Measurements from ENCODE around the gene ICOSLG.

ICOSLG gene

DNA sequence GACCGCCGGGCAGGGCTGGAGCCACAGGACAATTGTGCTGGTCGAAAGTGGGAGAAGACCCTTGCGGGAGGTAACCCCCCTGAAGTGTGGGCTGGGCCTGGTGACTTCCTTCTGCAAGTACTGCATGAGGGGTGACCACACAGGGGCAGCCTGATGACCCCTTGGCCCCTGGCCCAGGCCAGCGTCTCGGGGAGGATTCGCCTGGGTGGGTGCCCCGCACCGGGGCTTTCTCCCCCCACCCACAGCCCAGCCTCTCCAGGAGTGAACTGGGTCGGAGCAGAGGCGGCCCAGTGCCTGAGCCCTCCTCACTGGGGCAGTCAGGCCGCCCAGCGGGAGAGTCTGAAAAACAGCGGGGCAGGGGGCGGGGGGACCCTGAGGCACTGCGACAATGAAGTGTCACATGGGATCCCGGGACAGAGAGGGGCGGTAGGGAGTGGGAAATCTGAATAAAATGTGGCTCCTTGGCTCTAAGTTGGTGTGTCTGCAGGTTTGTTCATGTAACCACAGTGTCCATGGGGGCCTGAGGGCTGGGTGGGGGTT lies 22.5 kb upstream of the ICOSLG start:
- POLR2A ChIA-PET = no interaction called here
- TF ChIP-seq, protein P1, sequence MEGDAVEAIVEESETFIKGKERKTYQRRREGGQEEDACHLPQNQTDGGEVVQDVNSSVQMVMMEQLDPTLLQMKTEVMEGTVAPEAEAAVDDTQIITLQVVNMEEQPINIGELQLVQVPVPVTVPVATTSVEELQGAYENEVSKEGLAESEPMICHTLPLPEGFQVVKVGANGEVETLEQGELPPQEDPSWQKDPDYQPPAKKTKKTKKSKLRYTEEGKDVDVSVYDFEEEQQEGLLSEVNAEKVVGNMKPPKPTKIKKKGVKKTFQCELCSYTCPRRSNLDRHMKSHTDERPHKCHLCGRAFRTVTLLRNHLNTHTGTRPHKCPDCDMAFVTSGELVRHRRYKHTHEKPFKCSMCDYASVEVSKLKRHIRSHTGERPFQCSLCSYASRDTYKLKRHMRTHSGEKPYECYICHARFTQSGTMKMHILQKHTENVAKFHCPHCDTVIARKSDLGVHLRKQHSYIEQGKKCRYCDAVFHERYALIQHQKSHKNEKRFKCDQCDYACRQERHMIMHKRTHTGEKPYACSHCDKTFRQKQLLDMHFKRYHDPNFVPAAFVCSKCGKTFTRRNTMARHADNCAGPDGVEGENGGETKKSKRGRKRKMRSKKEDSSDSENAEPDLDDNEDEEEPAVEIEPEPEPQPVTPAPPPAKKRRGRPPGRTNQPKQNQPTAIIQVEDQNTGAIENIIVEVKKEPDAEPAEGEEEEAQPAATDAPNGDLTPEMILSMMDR (IDR thresholded peaks at IDR 0.05; ENCODE audit: control extremely low read depth, extremely low read depth, low read depth, missing control alignments) = no peak
- DNase-seq (ENCODE audit: extremely low spot score) = no peak
- CTCF ChIA-PET = no interaction called here

GRCh38 chr21:44262338-44263056 lies 21.8 kb upstream of the ICOSLG start:
- POLR2A ChIA-PET = no interaction called here
- CTCF ChIA-PET = no interaction called here
- no peak for DNase-seq (ENCODE audit: extremely low spot score)
- TF ChIP-seq, protein P1 (IDR thresholded peaks at IDR 0.05; ENCODE audit: control extremely low read depth, extremely low read depth, low read depth, missing control alignments) = no peak

DNA sequence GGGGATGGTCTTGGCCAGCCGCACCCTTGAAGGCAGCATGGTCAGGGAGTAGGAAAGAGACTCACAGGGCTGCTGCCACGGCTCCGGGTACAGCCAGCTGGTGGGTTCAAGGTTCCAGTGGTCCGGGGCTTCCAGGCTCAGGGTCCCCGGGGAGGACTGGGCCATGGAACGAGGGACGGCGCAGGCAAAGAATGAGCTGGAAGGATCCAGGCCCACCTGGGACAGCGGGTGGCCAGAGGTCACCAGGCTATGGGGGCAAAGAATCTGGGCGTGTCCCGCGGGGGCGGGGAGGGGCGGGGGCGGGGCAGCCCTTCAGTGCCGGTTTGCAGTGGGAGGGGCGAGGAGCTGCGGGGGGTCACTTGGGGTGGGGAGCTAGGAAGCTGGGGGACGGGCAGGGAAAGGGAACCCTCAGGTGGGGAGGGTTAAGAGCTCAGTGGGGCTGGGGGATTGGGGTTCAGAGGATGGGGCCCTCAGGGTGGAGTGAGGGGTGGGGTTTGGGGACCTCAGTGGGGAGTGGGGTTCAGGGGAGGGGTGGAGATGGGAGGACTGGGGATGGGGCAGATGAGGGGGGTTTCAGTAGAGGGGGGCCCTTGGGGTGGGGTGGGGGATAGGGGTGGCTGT lies 21.0 kb upstream of the ICOSLG start, which contains the start of gene DNMT3L:
Gene DNMT3L (minus strand): TSS at position 223 of the 621 bp plus-strand sequence. CDS start 638 bp downstream, outside the sequence.
- no peak for DNase-seq (ENCODE audit: extremely low spot score)
- ChIA-PET CTCF (no interaction called here), POLR2A (no interaction called here)
- TF ChIP-seq, protein P1 (IDR thresholded peaks at IDR 0.05; ENCODE audit: control extremely low read depth, extremely low read depth, low read depth, missing control alignments) = no peak

DNA sequence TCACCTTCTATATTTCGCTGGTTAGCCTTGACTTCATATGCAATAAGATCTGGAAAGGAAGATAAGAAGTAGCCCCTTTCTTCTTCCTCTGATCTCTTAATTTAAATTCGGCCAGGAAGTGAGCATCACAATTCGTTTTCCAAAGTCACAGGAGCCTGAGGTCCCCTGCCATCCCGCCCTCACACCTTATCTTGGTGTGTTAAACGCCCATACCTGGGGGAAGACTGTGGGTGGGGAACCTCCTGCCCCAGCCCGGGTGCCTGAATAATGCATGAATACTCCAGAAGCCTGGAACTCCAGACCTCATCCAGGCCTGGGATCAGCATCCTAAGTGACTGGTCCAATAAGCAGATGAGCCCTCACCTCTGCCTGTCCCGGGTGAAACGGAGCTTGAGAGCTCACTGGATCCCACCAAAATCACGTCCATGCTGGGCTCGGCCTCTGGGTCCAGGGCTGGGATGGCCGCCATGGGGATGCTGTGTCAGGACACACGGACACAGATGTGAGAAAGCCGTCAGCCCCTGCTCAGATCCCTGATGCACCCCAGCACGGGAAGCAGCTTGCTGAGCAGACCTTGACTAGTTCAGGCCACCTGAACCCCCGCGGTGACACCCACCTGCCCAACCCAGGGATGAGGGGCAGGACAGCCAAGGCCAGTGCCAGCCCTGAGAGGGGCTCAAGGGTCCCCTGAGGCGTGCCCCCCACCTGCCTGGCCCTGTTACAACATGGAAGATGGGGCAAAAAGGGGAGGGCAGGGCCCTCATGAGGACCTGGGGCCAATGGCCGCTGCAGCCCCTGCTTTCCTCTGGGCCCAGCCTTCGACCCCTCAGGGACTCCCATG lies 20.3 kb upstream of the ICOSLG start:
- CTCF ChIA-PET = no interaction called here
- TF ChIP-seq, protein P1 (IDR thresholded peaks at IDR 0.05; ENCODE audit: control extremely low read depth, extremely low read depth, low read depth, missing control alignments) = no peak
- POLR2A ChIA-PET = no interaction called here
- DNase-seq (ENCODE audit: extremely low spot score) = no peak

- TF ChIP-seq, protein P1 (IDR thresholded peaks at IDR 0.05; ENCODE audit: control extremely low read depth, extremely low read depth, low read depth, missing control alignments) = no peak
Measured at GRCh38 chr21:44260066-44260465, 19.3 kb upstream of the ICOSLG start.

GRCh38 chr21:44259082-44259705 lies 18.5 kb upstream of the ICOSLG start:
- CTCF ChIA-PET = interaction anchor here (1.1 to 1.7 kb wide), 2 partner anchors 9 to 39 kb away, joined by 3 to 6 read pairs; no protein-coding TSS in a partner anchor

More at GRCh38 chr21:44260066-44260465, 19.3 kb upstream of the ICOSLG start:
- no peak for DNase-seq (ENCODE audit: extremely low spot score)
- POLR2A ChIA-PET = no interaction called here
- CTCF ChIA-PET = interaction anchor here (1.7 kb wide), 1 partner anchor 8 kb away, joined by 6 read pairs; no protein-coding TSS in a partner anchor

More at GRCh38 chr21:44259082-44259705, 18.5 kb upstream of the ICOSLG start:
- no peak for DNase-seq (ENCODE audit: extremely low spot score)
- POLR2A ChIA-PET = no interaction called here
- TF ChIP-seq, protein P1 (IDR thresholded peaks at IDR 0.05; ENCODE audit: control extremely low read depth, extremely low read depth, low read depth, missing control alignments) = no peak
